Erythroblast (primary cell): ENCODE data around the gene KIRREL3.

Source experiments
- GATA1 ChIP-seq: IDR thresholded peaks from 2 replicates; pipeline ENCODE4 v1.6.1; 2011; ENCODE audit warnings: low read depth, mild to moderate bottlenecking, control low read depth, low read length, moderate library complexity
- POLR2A ChIP-seq: IDR thresholded peaks from 2 replicates; pipeline ENCODE4 v1.6.1; 2011; ENCODE audit warnings: mild to moderate bottlenecking, low read length

DNA sequence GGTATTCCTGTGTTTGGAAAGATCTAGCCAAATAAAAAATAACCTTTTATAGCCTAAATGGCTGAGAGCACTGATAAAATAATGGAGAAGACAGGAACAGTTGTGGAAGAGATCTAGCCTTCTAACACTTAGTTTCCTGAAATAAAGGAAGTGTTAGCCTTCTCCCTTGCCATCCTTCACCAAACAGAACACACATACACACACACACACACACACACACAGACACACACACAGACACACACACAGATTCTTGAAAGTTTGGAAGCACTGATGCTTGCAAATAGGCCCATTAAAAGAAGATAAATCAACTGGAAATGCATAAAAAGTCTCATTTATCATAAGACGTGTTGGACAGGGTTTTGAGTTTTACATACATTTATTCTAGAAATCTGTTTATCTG is 37.5 kb downstream of the KIRREL3 start:
- TF ChIP-seq POLR2A (no peak), GATA1 (no peak)
